GM12875 (cell line): ENCODE results near the gene PDE4D.

Source experiments
- H3K4me3 ChIP-seq: one replicate; pipeline ENCODE4 v1.5.1; 2011; ENCODE audit warnings: low read depth, low read length, control low read depth
- CTCF ChIP-seq: IDR thresholded peaks from 2 replicates; pipeline ENCODE4 v1.5.1; 2011; ENCODE audit warnings: low read depth, mild to moderate bottlenecking, control low read depth, inconsistent platforms, low read length, moderate library complexity, borderline replicate concordance; ENCODE audit not compliant: insufficient read depth

PDE4D gene

GRCh38 chr5:59722874-59723273, 170.7 kb downstream of the PDE4D start:
- no peak overlapping the region for H3K4me3 ChIP-seq
- TF ChIP-seq CTCF: no peak

GRCh38 chr5:59721741-59722140, 171.8 kb downstream of the PDE4D start:
- H3K4me3 ChIP-seq: no peak overlapping the region
- TF ChIP-seq CTCF: no peak

GRCh38 chr5:59720063-59720462, 173.5 kb downstream of the PDE4D start:
- no peak overlapping the region for H3K4me3 ChIP-seq
- no peak for TF ChIP-seq CTCF

GRCh38 chr5:59716966-59717500, 176.5 kb downstream of the PDE4D start:
- H3K4me3 ChIP-seq: no peak overlapping the region
- no peak for TF ChIP-seq CTCF

GRCh38 chr5:59716029-59716428, 177.5 kb downstream of the PDE4D start:
- no peak overlapping the region for H3K4me3 ChIP-seq
- TF ChIP-seq CTCF: no peak

- H3K4me3 ChIP-seq: no peak overlapping the region
- TF ChIP-seq CTCF: no peak
These were observed 178.3 kb downstream of the PDE4D start for GRCh38 chr5:59715228-59715627.

- no peak overlapping the region for H3K4me3 ChIP-seq
- no peak for TF ChIP-seq CTCF
These were observed 180.1 kb downstream of the PDE4D start for GRCh38 chr5:59713498-59713844.
